Measurements from ENCODE around the gene GLRA2.

GRCh38 chrX:14491689-14492088, 37.6 kb upstream of the GLRA2 start:
- no peak for TF ChIP-seq CTCF (optimal IDR thresholded peaks at IDR 0.05 in 1 of 3, IDR thresholded peaks at IDR 0.05 in 1 of 3, conservative IDR thresholded peaks at IDR 0.05 in 1 of 3; ENCODE audit: extremely low read depth in 1 of 3, insufficient read depth in 2 of 3, low read length in 3 of 3)
- TF ChIP-seq EZH2 (IDR thresholded peaks at IDR 0.05; ENCODE audit: low read length) = no peak

All from keratinocyte (primary cell).